GM23338 (cell line): ENCODE data around the gene ITGB7.

Experiments
- CREB1 ChIP-seq: fragments of 250-450 bp; sonication (Bioruptor Pico); IDR thresholded peaks from 2 replicates; pipeline ENCODE4 v1.5.0; 2020; ENCODE audit warnings: low read depth, mild to moderate bottlenecking, moderate library complexity
- CTCF ChIP-seq, 2 experiments: fragments of 200-600 bp in 1 of 2; sonication (generic) in 1 of 2; conservative IDR thresholded peaks; 2 replicates each; pipeline versions ENCODE4 v1.5.1 to v1.6.1; 2016 to 2017; ENCODE audit warnings: antibody characterized with exemption in 2 of 2, low read depth in 2 of 2, mild to moderate bottlenecking in 2 of 2, moderate library complexity in 1 of 2
- ETS1 ChIP-seq: IDR thresholded peaks from 2 replicates; pipeline ENCODE4 v1.6.1; 2016; ENCODE audit warnings: antibody characterized with exemption
- EZH2 ChIP-seq: fragments of 200-600 bp; sonication (generic); IDR thresholded peaks from one replicate; pipeline ENCODE4 v1.8.0; 2017; ENCODE audit warnings: antibody characterized with exemption, mild to moderate bottlenecking, low read depth; ENCODE audit not compliant: unreplicated experiment
- EZH2phosphoT487 ChIP-seq: fragments of 200-600 bp; sonication (generic); IDR thresholded peaks from one replicate; pipeline ENCODE4 v1.8.1; 2018; ENCODE audit warnings: antibody characterized with exemption; ENCODE audit not compliant: unreplicated experiment
- JUNB ChIP-seq: IDR thresholded peaks from one replicate; pipeline ENCODE4 v1.6.1; 2016; ENCODE audit warnings: antibody characterized with exemption; ENCODE audit not compliant: unreplicated experiment
- NANOG ChIP-seq: IDR thresholded peaks from 2 replicates; pipeline ENCODE4 v1.6.1; 2016; ENCODE audit warnings: antibody characterized with exemption, borderline replicate concordance
- POLR2AphosphoS5 ChIP-seq: IDR thresholded peaks from 2 replicates; pipeline ENCODE4 v1.6.1; 2016; ENCODE audit warnings: antibody characterized with exemption, low read depth
- ZNF114 ChIP-seq: fragments of 250-450 bp; sonication (Bioruptor Pico); IDR thresholded peaks from 2 replicates; pipeline ENCODE4 v1.5.0; 2020; ENCODE audit warnings: mild to moderate bottlenecking, moderate library complexity
- TF ChIP-seq, protein P1 (sequence below): IDR thresholded peaks from one replicate; pipeline ENCODE4 v1.6.1; 2018; ENCODE audit warnings: antibody characterized with exemption; ENCODE audit not compliant: unreplicated experiment

GRCh38 chr12:53201639-53202038, 5.4 kb downstream of the ITGB7 start:
- TF ChIP-seq CTCF (conservative IDR thresholded peaks at IDR 0.05; ENCODE audit: low read depth in 2 of 2) (no peak), EZH2 (no peak), POLR2AphosphoS5 (no peak), ZNF114 (no peak), NANOG (no peak), ETS1 (no peak), EZH2phosphoT487 (no peak), JUNB (no peak), CREB1 (CRISPR knock-in tag) (no peak)
- TF ChIP-seq, protein P1, sequence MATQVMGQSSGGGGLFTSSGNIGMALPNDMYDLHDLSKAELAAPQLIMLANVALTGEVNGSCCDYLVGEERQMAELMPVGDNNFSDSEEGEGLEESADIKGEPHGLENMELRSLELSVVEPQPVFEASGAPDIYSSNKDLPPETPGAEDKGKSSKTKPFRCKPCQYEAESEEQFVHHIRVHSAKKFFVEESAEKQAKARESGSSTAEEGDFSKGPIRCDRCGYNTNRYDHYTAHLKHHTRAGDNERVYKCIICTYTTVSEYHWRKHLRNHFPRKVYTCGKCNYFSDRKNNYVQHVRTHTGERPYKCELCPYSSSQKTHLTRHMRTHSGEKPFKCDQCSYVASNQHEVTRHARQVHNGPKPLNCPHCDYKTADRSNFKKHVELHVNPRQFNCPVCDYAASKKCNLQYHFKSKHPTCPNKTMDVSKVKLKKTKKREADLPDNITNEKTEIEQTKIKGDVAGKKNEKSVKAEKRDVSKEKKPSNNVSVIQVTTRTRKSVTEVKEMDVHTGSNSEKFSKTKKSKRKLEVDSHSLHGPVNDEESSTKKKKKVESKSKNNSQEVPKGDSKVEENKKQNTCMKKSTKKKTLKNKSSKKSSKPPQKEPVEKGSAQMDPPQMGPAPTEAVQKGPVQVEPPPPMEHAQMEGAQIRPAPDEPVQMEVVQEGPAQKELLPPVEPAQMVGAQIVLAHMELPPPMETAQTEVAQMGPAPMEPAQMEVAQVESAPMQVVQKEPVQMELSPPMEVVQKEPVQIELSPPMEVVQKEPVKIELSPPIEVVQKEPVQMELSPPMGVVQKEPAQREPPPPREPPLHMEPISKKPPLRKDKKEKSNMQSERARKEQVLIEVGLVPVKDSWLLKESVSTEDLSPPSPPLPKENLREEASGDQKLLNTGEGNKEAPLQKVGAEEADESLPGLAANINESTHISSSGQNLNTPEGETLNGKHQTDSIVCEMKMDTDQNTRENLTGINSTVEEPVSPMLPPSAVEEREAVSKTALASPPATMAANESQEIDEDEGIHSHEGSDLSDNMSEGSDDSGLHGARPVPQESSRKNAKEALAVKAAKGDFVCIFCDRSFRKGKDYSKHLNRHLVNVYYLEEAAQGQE, result no peak
